Measurements from ENCODE around the gene GRK4.

GRK4 gene

GRCh38 chr4:3039706-3040366 lies 76.5 kb downstream of the GRK4 start:
- Histone ChIP-seq H3K9me3 (ENCODE audit: control insufficient read depth, insufficient read depth, low read depth, low read length) (no peaks in the 10 kb centered on the region), H3K4me3 (ENCODE audit: low read depth, low read length) (no peak overlapping the region), H3K27ac (ENCODE audit: extremely low read depth, low read depth, low read length) (no peak overlapping the region), H3K36me3 (ENCODE audit: control insufficient read depth in 2 of 2, insufficient read depth in 1 of 2, low read length in 2 of 2) (no peaks in the 10 kb centered on the region), H3K4me1 (ENCODE audit: control insufficient read depth, insufficient read depth, low read length) (no peaks in the 10 kb centered on the region)
- CTCF ChIA-PET: no interaction called here
- TF ChIP-seq ELK4 (IDR thresholded peaks at IDR 0.05; ENCODE audit: borderline replicate concordance, low read depth, low read length) (no peak), PRDM2 (tag by site-specific recombination; IDR thresholded peaks at IDR 0.05; ENCODE audit: borderline replicate concordance) (no peak), GLIS2 (tag by site-specific recombination; IDR thresholded peaks at IDR 0.05) (no peak), ZNF18 (tag by site-specific recombination; IDR thresholded peaks at IDR 0.05) (no peak), ZNF629 (tag by site-specific recombination; IDR thresholded peaks at IDR 0.05) (no peak), ZNF658 (tag by site-specific recombination; IDR thresholded peaks at IDR 0.05) (no peak), ZNF843 (tag by site-specific recombination; IDR thresholded peaks at IDR 0.05) (no peak), ZNF701 (tag by site-specific recombination; IDR thresholded peaks at IDR 0.05) (no peak), ZNF239 (tag by site-specific recombination; IDR thresholded peaks at IDR 0.05) (no peak), ZNF510 (tag by site-specific recombination; IDR thresholded peaks at IDR 0.05; ENCODE audit: insufficient replicate concordance) (no peak), TRIM28 (IDR thresholded peaks at IDR 0.05; ENCODE audit: borderline replicate concordance, low read length) (no peak), KLF1 (tag by site-specific recombination; IDR thresholded peaks at IDR 0.05) (no peak), HOXA7 (CRISPR knock-in tag; IDR thresholded peaks at IDR 0.05; ENCODE audit: borderline replicate concordance) (no peak), ZFHX2 (tag by site-specific recombination; conservative IDR thresholded peaks at IDR 0.05) (no peak), ZNF394 (tag by site-specific recombination; IDR thresholded peaks at IDR 0.05; ENCODE audit: borderline replicate concordance) (no peak), ZBTB8A (tag by site-specific recombination; IDR thresholded peaks at IDR 0.05) (no peak), ZFP3 (tag by site-specific recombination; IDR thresholded peaks at IDR 0.05; ENCODE audit: low read depth) (no peak), ZNF600 (tag by site-specific recombination; IDR thresholded peaks at IDR 0.05) (no peak)
- POLR2A ChIA-PET: interaction anchor here (0.7 kb wide), 1 partner anchor 66 kb away, joined by 3 read pairs; no protein-coding TSS in a partner anchor

Measured in HEK293 (cell line).